Calu3 (cell line): Measurements from ENCODE around the gene PPP1R9A. TPM values are rescaled to one million over a fixed set of nuclear protein-coding genes. Genes with fewer than 3 reads are reported as not detected.

Experiments
- BruUV-seq: library from RNA; stranded (reverse); fragments of 400-500 nt; replicated peaks from 2 replicates; lab custom pipeline; 2021; lab: Mats Ljungman, UMichigan
- CTCF ChIA-PET: fragments of 300-600 bp; sonication (Branson Sonifier 250); formaldehyde crosslinking; loops from one replicate; lab custom pipeline; 2022; ENCODE audit warnings: antibody characterized with exemption; lab: Charles Lee
- DNase-seq: peaks from one replicate; pipeline ENCODE4 v3.0.0; 2022
- H3K27ac Mint-ChIP-seq: one replicate; pipeline ENCODE4 v1.8.0; 2022; ENCODE audit warnings: mixed read lengths; ENCODE audit not compliant: unreplicated experiment
- H3K27me3 Mint-ChIP-seq: one replicate; pipeline ENCODE4 v1.8.0; 2022; ENCODE audit warnings: mixed read lengths; ENCODE audit not compliant: unreplicated experiment
- H3K36me3 Mint-ChIP-seq: one replicate; pipeline ENCODE4 v1.8.0; 2022; ENCODE audit warnings: mild to moderate bottlenecking, moderate library complexity, mixed read lengths; ENCODE audit not compliant: insufficient read depth, unreplicated experiment
- H3K4me1 Mint-ChIP-seq: one replicate; pipeline ENCODE4 v1.8.0; 2022; ENCODE audit warnings: mild to moderate bottlenecking, low read depth, mixed read lengths; ENCODE audit not compliant: unreplicated experiment
- H3K4me3 Mint-ChIP-seq: one replicate; pipeline ENCODE4 v1.8.0; 2022; ENCODE audit warnings: mild to moderate bottlenecking, low read depth, moderate library complexity, mixed read lengths; ENCODE audit not compliant: unreplicated experiment
- H3K9me3 Mint-ChIP-seq: one replicate; pipeline ENCODE4 v1.8.0; 2022; ENCODE audit warnings: low read depth, mixed read lengths; ENCODE audit not compliant: unreplicated experiment
- CTCF ChIP-seq: fragments of 200-600 bp; IDR thresholded peaks from one replicate; pipeline ENCODE4 v1.8.0; 2022; ENCODE audit warnings: antibody characterized with exemption; ENCODE audit not compliant: unreplicated experiment
- intact Hi-C: fragments of 100-400 bp; cut with micrococcal nuclease; formaldehyde crosslinking; loops from one replicate; pipeline ENCODE4 v1.10.0; 2022; ENCODE audit not compliant: unreplicated experiment
- total RNA-seq: library from RNA; stranded (reverse); gene quantifications from 2 replicates; pipeline ENCODE4 v1.2.3, GENCODE V29; 2022

Gene PPP1R9A
- total RNA-seq, 1 experiment from 2014 or later: 19.4 TPM

- no peak for DNase-seq
- peaks cover 16% of the 10 kb centered on the region for H3K36me3 Mint-ChIP-seq
- no peak for TF ChIP-seq CTCF
- H3K4me3 Mint-ChIP-seq: peak overlapping the region; percentile 89
- no peaks in the 10 kb centered on the region for H3K9me3 Mint-ChIP-seq
- BruUV-seq: TSS peak; percentile 29
- CTCF ChIA-PET: no interaction called here
- intact Hi-C loops: loop anchor here (5.0 to 10.0 kb wide), 3 partner anchors 118 to 454 kb away; partner anchors contain the start of gene SGCE
- no peaks in the 10 kb centered on the region for H3K27me3 Mint-ChIP-seq
- peaks cover 23% of the 10 kb centered on the region for H3K4me1 Mint-ChIP-seq
- H3K27ac Mint-ChIP-seq: no peak overlapping the region
Observed at GRCh38 chr7:94909179-94909466, 1.7 kb downstream of the PPP1R9A start.

GRCh38 chr7:94912085-94912484 lies 4.7 kb downstream of the PPP1R9A start:
- CTCF ChIA-PET: no interaction called here
- no peak for TF ChIP-seq CTCF
- DNase-seq: no peak
- Mint-ChIP-seq H3K4me3 (no peak overlapping the region), H3K27ac (no peak overlapping the region), H3K9me3 (no peaks in the 10 kb centered on the region), H3K27me3 (no peaks in the 10 kb centered on the region), H3K36me3 (peaks cover 16% of the 10 kb centered on the region), H3K4me1 (peaks cover 23% of the 10 kb centered on the region)
- BruUV-seq: no TSS peak
- intact Hi-C loops: loop anchor here (5.0 kb wide), 1 partner anchor 50 kb away; no protein-coding TSS in a partner anchor

- DNase-seq: no peak
- TF ChIP-seq CTCF: no peak
- peaks cover 10% of the 10 kb centered on the region for H3K36me3 Mint-ChIP-seq
- no peak overlapping the region for H3K4me3 Mint-ChIP-seq
- H3K27me3 Mint-ChIP-seq: no peaks in the 10 kb centered on the region
- no TSS peak for BruUV-seq
- no peaks in the 10 kb centered on the region for H3K9me3 Mint-ChIP-seq
- H3K4me1 Mint-ChIP-seq: peaks cover 23% of the 10 kb centered on the region
- no peak overlapping the region for H3K27ac Mint-ChIP-seq
- intact Hi-C loops: loop anchor here (5.0 kb wide), 1 partner anchor 49 kb away; no protein-coding TSS in a partner anchor
- CTCF ChIA-PET: no interaction called here
Observed at GRCh38 chr7:94913391-94913790, 6.0 kb downstream of the PPP1R9A start.

GRCh38 chr7:94921911-94922310 lies 14.5 kb downstream of the PPP1R9A start:
- DNase-seq: no peak
- Mint-ChIP-seq H3K27me3 (no peaks in the 10 kb centered on the region), H3K27ac (no peak overlapping the region), H3K36me3 (no peaks in the 10 kb centered on the region), H3K4me1 (no peaks in the 10 kb centered on the region), H3K9me3 (no peaks in the 10 kb centered on the region), H3K4me3 (no peak overlapping the region)
- no peak for TF ChIP-seq CTCF
- intact Hi-C loops: no loop called here
- BruUV-seq: no TSS peak
- CTCF ChIA-PET: no interaction called here
